Measurements from ENCODE around the gene STPG2. TPM values are rescaled to one million over a fixed set of nuclear protein-coding genes. Genes with fewer than 3 reads are reported as not detected.

The STPG2 gene
- total RNA-seq, 1 donor from 2014 or later: 0.66 TPM

- H3K36me3 Mint-ChIP-seq (ENCODE audit: unreplicated experiment): no peaks in the 10 kb centered on the region
- peaks cover 20% of the 10 kb centered on the region for H3K4me1 Mint-ChIP-seq (ENCODE audit: low read depth, unreplicated experiment)
- TF ChIP-seq, protein P1, sequence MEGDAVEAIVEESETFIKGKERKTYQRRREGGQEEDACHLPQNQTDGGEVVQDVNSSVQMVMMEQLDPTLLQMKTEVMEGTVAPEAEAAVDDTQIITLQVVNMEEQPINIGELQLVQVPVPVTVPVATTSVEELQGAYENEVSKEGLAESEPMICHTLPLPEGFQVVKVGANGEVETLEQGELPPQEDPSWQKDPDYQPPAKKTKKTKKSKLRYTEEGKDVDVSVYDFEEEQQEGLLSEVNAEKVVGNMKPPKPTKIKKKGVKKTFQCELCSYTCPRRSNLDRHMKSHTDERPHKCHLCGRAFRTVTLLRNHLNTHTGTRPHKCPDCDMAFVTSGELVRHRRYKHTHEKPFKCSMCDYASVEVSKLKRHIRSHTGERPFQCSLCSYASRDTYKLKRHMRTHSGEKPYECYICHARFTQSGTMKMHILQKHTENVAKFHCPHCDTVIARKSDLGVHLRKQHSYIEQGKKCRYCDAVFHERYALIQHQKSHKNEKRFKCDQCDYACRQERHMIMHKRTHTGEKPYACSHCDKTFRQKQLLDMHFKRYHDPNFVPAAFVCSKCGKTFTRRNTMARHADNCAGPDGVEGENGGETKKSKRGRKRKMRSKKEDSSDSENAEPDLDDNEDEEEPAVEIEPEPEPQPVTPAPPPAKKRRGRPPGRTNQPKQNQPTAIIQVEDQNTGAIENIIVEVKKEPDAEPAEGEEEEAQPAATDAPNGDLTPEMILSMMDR (IDR thresholded peaks at IDR 0.05; ENCODE audit: partially characterized antibody, unreplicated experiment): no peak
- H3K27me3 Mint-ChIP-seq (ENCODE audit: unreplicated experiment): no peaks in the 10 kb centered on the region
- H3K9me3 Mint-ChIP-seq (ENCODE audit: unreplicated experiment): no peaks in the 10 kb centered on the region
- peak overlapping the region; percentile 65 for H3K27ac Mint-ChIP-seq (ENCODE audit: unreplicated experiment)
- no peak overlapping the region for H3K4me3 Mint-ChIP-seq (ENCODE audit: unreplicated experiment)
- no peak for DNase-seq
These were observed 250.5 kb downstream of the STPG2 start for GRCh38 chr4:97892592-97893266.

GRCh38 chr4:97879942-97880341 lies 263.3 kb downstream of the STPG2 start:
- peaks cover 2% of the 10 kb centered on the region for H3K9me3 Mint-ChIP-seq (ENCODE audit: unreplicated experiment)
- no peak overlapping the region for H3K27ac Mint-ChIP-seq (ENCODE audit: unreplicated experiment)
- H3K4me3 Mint-ChIP-seq (ENCODE audit: unreplicated experiment): no peak overlapping the region
- no peak for DNase-seq
- H3K36me3 Mint-ChIP-seq (ENCODE audit: unreplicated experiment): no peaks in the 10 kb centered on the region
- TF ChIP-seq, protein P1 (IDR thresholded peaks at IDR 0.05; ENCODE audit: partially characterized antibody, unreplicated experiment): no peak
- H3K27me3 Mint-ChIP-seq (ENCODE audit: unreplicated experiment): peaks cover 1% of the 10 kb centered on the region
- H3K4me1 Mint-ChIP-seq (ENCODE audit: low read depth, unreplicated experiment): peaks cover 3% of the 10 kb centered on the region

DNA sequence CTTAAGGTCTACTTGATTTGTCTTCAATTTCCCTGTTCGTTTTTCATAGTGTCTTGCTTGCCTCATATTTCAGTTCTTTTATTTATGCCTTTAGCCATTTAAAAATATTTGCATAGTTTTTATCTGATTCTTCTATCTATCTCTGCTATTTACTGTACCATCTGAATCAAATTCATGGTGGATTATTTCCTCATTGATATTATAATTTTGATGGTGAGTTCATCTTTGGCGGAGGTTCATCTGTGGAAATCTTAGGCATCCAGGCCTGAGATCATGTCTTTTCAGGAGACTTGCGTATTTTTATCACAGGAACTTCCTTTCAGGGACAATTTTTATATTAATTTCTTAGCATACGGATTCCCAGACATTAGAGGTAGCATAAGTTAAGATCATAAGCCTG lies 275.2 kb downstream of the STPG2 start:
- Mint-ChIP-seq H3K27ac (ENCODE audit: unreplicated experiment) (no peak overlapping the region), H3K4me1 (ENCODE audit: low read depth, unreplicated experiment) (peaks cover 4% of the 10 kb centered on the region), H3K9me3 (ENCODE audit: unreplicated experiment) (peaks cover 2% of the 10 kb centered on the region), H3K36me3 (ENCODE audit: unreplicated experiment) (no peaks in the 10 kb centered on the region), H3K4me3 (ENCODE audit: unreplicated experiment) (no peak overlapping the region), H3K27me3 (ENCODE audit: unreplicated experiment) (no peaks in the 10 kb centered on the region)
- no peak for DNase-seq
- TF ChIP-seq, protein P1 (IDR thresholded peaks at IDR 0.05; ENCODE audit: partially characterized antibody, unreplicated experiment): no peak

DNA sequence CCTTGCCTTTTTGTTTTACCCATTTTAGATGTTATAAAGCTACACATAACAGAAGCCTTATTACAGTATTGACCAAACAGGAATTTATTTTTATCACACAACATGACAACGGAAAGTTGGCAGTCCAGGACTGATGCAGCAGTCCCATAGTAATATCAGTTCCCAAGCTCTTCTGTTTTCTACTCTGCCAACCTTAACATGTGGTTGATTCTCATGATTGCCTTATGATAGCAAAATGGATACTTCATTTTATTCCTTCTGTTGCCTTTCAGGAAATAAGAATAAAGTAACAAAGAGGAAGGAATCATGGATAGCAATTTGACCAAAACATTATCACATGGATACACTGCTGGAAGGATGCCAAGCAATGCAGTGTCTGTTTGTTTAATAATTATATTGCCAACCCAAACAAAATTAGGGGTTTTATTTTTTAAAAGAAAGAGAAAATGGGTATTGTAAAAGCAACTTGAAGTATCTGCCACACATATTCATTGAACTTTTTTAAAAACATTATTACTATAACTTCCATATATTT lies 275.7 kb downstream of the STPG2 start:
- no peaks in the 10 kb centered on the region for H3K36me3 Mint-ChIP-seq (ENCODE audit: unreplicated experiment)
- H3K27me3 Mint-ChIP-seq (ENCODE audit: unreplicated experiment): no peaks in the 10 kb centered on the region
- H3K4me1 Mint-ChIP-seq (ENCODE audit: low read depth, unreplicated experiment): peaks cover 4% of the 10 kb centered on the region
- peaks cover 2% of the 10 kb centered on the region for H3K9me3 Mint-ChIP-seq (ENCODE audit: unreplicated experiment)
- no peak overlapping the region for H3K27ac Mint-ChIP-seq (ENCODE audit: unreplicated experiment)
- no peak for DNase-seq
- TF ChIP-seq, protein P1 (IDR thresholded peaks at IDR 0.05; ENCODE audit: partially characterized antibody, unreplicated experiment): no peak
- no peak overlapping the region for H3K4me3 Mint-ChIP-seq (ENCODE audit: unreplicated experiment)

DNA sequence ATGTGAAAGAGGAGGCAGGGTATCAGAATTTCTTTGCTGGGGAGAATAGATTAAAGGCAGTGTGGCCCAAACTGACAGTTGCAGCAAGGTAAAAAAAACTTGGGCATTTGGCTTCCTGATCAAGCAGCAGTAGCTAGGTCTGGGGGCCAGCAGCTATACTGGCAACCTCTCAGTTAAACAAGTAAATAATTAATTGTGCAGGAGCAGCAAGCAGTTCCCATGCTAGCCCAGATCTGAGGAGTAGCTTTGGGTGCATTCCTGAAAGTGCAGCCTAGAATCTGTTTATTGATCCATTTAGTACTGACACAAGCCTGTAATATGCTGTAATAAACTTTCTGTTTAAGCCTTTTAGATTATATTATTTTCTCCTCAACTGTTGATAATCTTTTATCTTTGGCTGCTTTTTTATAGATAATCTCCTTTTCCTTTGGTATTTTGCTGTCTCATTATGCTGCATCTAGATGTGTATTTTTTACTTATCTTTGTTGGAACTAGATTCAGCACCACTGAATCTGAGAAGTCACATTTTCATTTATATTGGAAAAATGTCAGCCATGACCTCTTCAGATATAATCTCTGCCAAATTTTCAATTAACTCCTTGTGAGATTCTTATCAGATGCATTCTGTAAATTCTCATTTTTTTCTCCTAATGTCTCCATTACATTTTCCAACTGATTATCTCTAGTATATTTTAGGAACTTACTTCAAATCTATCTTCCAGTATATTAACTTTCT lies 276.3 kb downstream of the STPG2 start:
- H3K27ac Mint-ChIP-seq (ENCODE audit: unreplicated experiment): no peak overlapping the region

More for the DNA sequence above, 276.3 kb downstream of the STPG2 start:
- no peaks in the 10 kb centered on the region for H3K36me3 Mint-ChIP-seq (ENCODE audit: unreplicated experiment)
- no peak for DNase-seq
- TF ChIP-seq, protein P1 (IDR thresholded peaks at IDR 0.05; ENCODE audit: partially characterized antibody, unreplicated experiment): no peak
- H3K27me3 Mint-ChIP-seq (ENCODE audit: unreplicated experiment): peaks cover 1% of the 10 kb centered on the region
- H3K9me3 Mint-ChIP-seq (ENCODE audit: unreplicated experiment): peaks cover 2% of the 10 kb centered on the region
- H3K4me1 Mint-ChIP-seq (ENCODE audit: low read depth, unreplicated experiment): peaks cover 4% of the 10 kb centered on the region
- H3K4me3 Mint-ChIP-seq (ENCODE audit: unreplicated experiment): no peak overlapping the region

Data from glutamatergic neuron (in vitro differentiated cells).